Astrocyte (in vitro differentiated cells and primary cell): ENCODE results near the gene TMTC2. TPM values are rescaled to one million over a fixed set of nuclear protein-coding genes. Genes with fewer than 3 reads are reported as not detected.

Source experiments
- DNase-seq: peaks from one replicate; pipeline ENCODE4 v3.0.0-alpha.2; 2010; ENCODE audit warnings: low read depth
- FAIRE-seq: peaks from 2 replicates; lab custom pipeline; 2011; peaks lifted over from hg19 to GRCh38; lab: Jason Lieb, UNC
- H2AFZ ChIP-seq: 2 replicates; pipeline ENCODE4 v1.6.0; 2012; ENCODE audit warnings: low read depth, low read length, inconsistent platforms
- H3K27ac ChIP-seq: 2 replicates; pipeline ENCODE4 v1.5.1; 2011; ENCODE audit warnings: low read depth, low read length, inconsistent platforms
- H3K27me3 ChIP-seq: 2 replicates; pipeline ENCODE4 v1.6.0; 2011; ENCODE audit warnings: low read length, inconsistent platforms; ENCODE audit not compliant: insufficient read depth
- H3K36me3 ChIP-seq: 2 replicates; pipeline ENCODE4 v1.5.1; 2011; ENCODE audit warnings: low read length, inconsistent platforms; ENCODE audit not compliant: insufficient read depth
- H3K4me1 ChIP-seq: 2 replicates; pipeline ENCODE4 v1.5.1; 2011; ENCODE audit warnings: low read length, inconsistent platforms; ENCODE audit not compliant: insufficient read depth
- H3K4me2 ChIP-seq: 2 replicates; pipeline ENCODE4 v1.6.0; 2012; ENCODE audit warnings: low read length, inconsistent platforms
- H3K4me3 ChIP-seq: 2 replicates; pipeline ENCODE4 v1.5.1; 2011; ENCODE audit warnings: low read depth, mild to moderate bottlenecking, low read length, inconsistent platforms; ENCODE audit not compliant: insufficient read depth
- H3K79me2 ChIP-seq: 2 replicates; pipeline ENCODE4 v1.6.0; 2012; ENCODE audit warnings: mild to moderate bottlenecking, low read length, inconsistent platforms; ENCODE audit not compliant: insufficient read depth
- H3K9ac ChIP-seq: 2 replicates; pipeline ENCODE4 v1.6.0; 2012; ENCODE audit warnings: mild to moderate bottlenecking, low read length, inconsistent platforms
- H3K9me3 ChIP-seq: 2 replicates; pipeline ENCODE4 v1.5.1; 2012; ENCODE audit warnings: low read depth, mild to moderate bottlenecking, low read length, inconsistent platforms; ENCODE audit not compliant: insufficient read depth
- H4K20me1 ChIP-seq: 2 replicates; pipeline ENCODE4 v1.6.0; 2012; ENCODE audit warnings: low read length, inconsistent platforms; ENCODE audit not compliant: insufficient read depth
- H3K27ac Mint-ChIP-seq: one replicate; pipeline ENCODE4 v1.8.0; 2021; ENCODE audit warnings: mild to moderate bottlenecking, mixed read lengths; ENCODE audit not compliant: unreplicated experiment
- H3K27me3 Mint-ChIP-seq: one replicate; pipeline ENCODE4 v1.8.0; 2021; ENCODE audit warnings: low read depth, mixed read lengths; ENCODE audit not compliant: unreplicated experiment
- H3K36me3 Mint-ChIP-seq: one replicate; pipeline ENCODE4 v1.8.0; 2021; ENCODE audit warnings: low read depth, mixed read lengths; ENCODE audit not compliant: unreplicated experiment
- H3K4me1 Mint-ChIP-seq: one replicate; pipeline ENCODE4 v1.8.0; 2021; ENCODE audit warnings: low read depth, mixed read lengths; ENCODE audit not compliant: unreplicated experiment
- H3K4me3 Mint-ChIP-seq: one replicate; pipeline ENCODE4 v1.8.0; 2021; ENCODE audit warnings: mild to moderate bottlenecking, moderate library complexity, mixed read lengths; ENCODE audit not compliant: unreplicated experiment
- H3K9me3 Mint-ChIP-seq: one replicate; pipeline ENCODE4 v1.8.0; 2021; ENCODE audit warnings: mild to moderate bottlenecking, mixed read lengths; ENCODE audit not compliant: unreplicated experiment
- CTCF ChIP-seq: IDR thresholded peaks from 2 replicates; pipeline ENCODE4 v1.5.1; 2011; ENCODE audit warnings: low read depth, mild to moderate bottlenecking, inconsistent platforms, low read length, moderate library complexity; ENCODE audit not compliant: insufficient read depth
- EZH2 ChIP-seq: IDR thresholded peaks from 2 replicates; pipeline ENCODE4 v1.6.1; 2012; ENCODE audit warnings: mild to moderate bottlenecking, low read length, inconsistent platforms; ENCODE audit not compliant: insufficient read depth
- total RNA-seq: library from RNA; stranded (reverse); gene quantifications from 2 replicates; pipeline ENCODE4 v1.2.1, GENCODE V29; 2021

The TMTC2 gene
- total RNA-seq, 1 donor from 2014 or later = 2.2 TPM

GRCh38 chr12:82954572-82954971 lies 267.9 kb downstream of the TMTC2 start:
- Histone ChIP-seq H3K27me3 (no peaks in the 10 kb centered on the region), H4K20me1 (no peaks in the 10 kb centered on the region), H2AFZ (no peak overlapping the region), H3K4me3 (no peak overlapping the region), H3K4me2 (no peak overlapping the region), H3K9ac (no peak overlapping the region), H3K27ac (no peak overlapping the region), H3K36me3 (no peaks in the 10 kb centered on the region), H3K79me2 (no peaks in the 10 kb centered on the region), H3K9me3 (no peaks in the 10 kb centered on the region), H3K4me1 (no peaks in the 10 kb centered on the region)
- H3K9me3 Mint-ChIP-seq = no peaks in the 10 kb centered on the region
- no peaks in the 10 kb centered on the region for H3K27me3 Mint-ChIP-seq
- no peaks in the 10 kb centered on the region for H3K4me1 Mint-ChIP-seq
- H3K36me3 Mint-ChIP-seq = no peaks in the 10 kb centered on the region
- H3K4me3 Mint-ChIP-seq = no peak overlapping the region
- no peak for FAIRE-seq
- TF ChIP-seq CTCF (no peak), EZH2 (no peak)
- DNase-seq = no peak
- H3K27ac Mint-ChIP-seq = no peak overlapping the region

GRCh38 chr12:82955043-82955442 lies 268.3 kb downstream of the TMTC2 start:
- Histone ChIP-seq H3K4me2 (no peak overlapping the region), H3K9me3 (no peaks in the 10 kb centered on the region), H3K27ac (no peak overlapping the region), H2AFZ (no peak overlapping the region), H3K4me1 (no peaks in the 10 kb centered on the region), H4K20me1 (no peaks in the 10 kb centered on the region), H3K27me3 (no peaks in the 10 kb centered on the region), H3K36me3 (no peaks in the 10 kb centered on the region), H3K4me3 (no peak overlapping the region), H3K9ac (no peak overlapping the region), H3K79me2 (no peaks in the 10 kb centered on the region)
- no peak overlapping the region for H3K27ac Mint-ChIP-seq
- DNase-seq = no peak
- no peaks in the 10 kb centered on the region for H3K4me1 Mint-ChIP-seq
- no peak overlapping the region for H3K4me3 Mint-ChIP-seq
- no peaks in the 10 kb centered on the region for H3K36me3 Mint-ChIP-seq
- no peaks in the 10 kb centered on the region for H3K27me3 Mint-ChIP-seq
- TF ChIP-seq CTCF (no peak), EZH2 (no peak)
- H3K9me3 Mint-ChIP-seq = peaks cover 2% of the 10 kb centered on the region
- FAIRE-seq = no peak

- Mint-ChIP-seq H3K27me3 (no peaks in the 10 kb centered on the region), H3K4me1 (no peaks in the 10 kb centered on the region), H3K27ac (no peak overlapping the region), H3K4me3 (no peak overlapping the region), H3K36me3 (no peaks in the 10 kb centered on the region), H3K9me3 (peaks cover 2% of the 10 kb centered on the region)
- Histone ChIP-seq H3K27ac (no peak overlapping the region), H2AFZ (no peak overlapping the region), H3K36me3 (no peaks in the 10 kb centered on the region), H3K4me3 (no peak overlapping the region), H3K4me1 (no peaks in the 10 kb centered on the region), H3K9me3 (no peaks in the 10 kb centered on the region), H3K4me2 (no peak overlapping the region), H3K79me2 (no peaks in the 10 kb centered on the region), H3K9ac (no peak overlapping the region), H4K20me1 (no peaks in the 10 kb centered on the region), H3K27me3 (no peaks in the 10 kb centered on the region)
- no peak for TF ChIP-seq EZH2
- no peak for TF ChIP-seq CTCF
- FAIRE-seq (no peak), DNase-seq (no peak)
Measured at GRCh38 chr12:82958966-82959365, 272.3 kb downstream of the TMTC2 start.
